Kidney epithelial cell (primary cell): ENCODE measurements around the gene PIN1. TPM values are rescaled to one million over a fixed set of nuclear protein-coding genes. Genes with fewer than 3 reads are reported as not detected.

ENCODE experiments used
- DNase-seq: peaks from one replicate; pipeline ENCODE4 v3.0.0-alpha.2; 2010; ENCODE audit warnings: low read depth
- H3K27me3 ChIP-seq: 2 replicates; pipeline ENCODE4 v1.6.0; 2011; ENCODE audit warnings: low read length; ENCODE audit not compliant: control insufficient read depth, insufficient read depth
- H3K36me3 ChIP-seq: 2 replicates; pipeline ENCODE4 v1.5.1; 2011; ENCODE audit warnings: low read length; ENCODE audit not compliant: control insufficient read depth, insufficient read depth
- H3K4me3 ChIP-seq: 2 replicates; pipeline ENCODE4 v1.5.1; 2011; ENCODE audit warnings: low read depth, mild to moderate bottlenecking, control low read depth, low read length
- total RNA-seq: library from RNA; depleted of rRNA; stranded (reverse); fragments of >200 nt; gene quantifications from 2 replicates; pipeline ENCODE4 v1.2.3, GENCODE V29; 2015
- TF ChIP-seq, protein P1 (sequence below): IDR thresholded peaks from 2 replicates; pipeline ENCODE4 v1.5.1; 2011; ENCODE audit warnings: mild to moderate bottlenecking, moderate library complexity, low read length, control low read depth, inconsistent platforms; ENCODE audit not compliant: insufficient read depth, poor library complexity, severe bottlenecking

The PIN1 gene
- total RNA-seq, 1 donor from 2014 or later, result 102 TPM

DNA sequence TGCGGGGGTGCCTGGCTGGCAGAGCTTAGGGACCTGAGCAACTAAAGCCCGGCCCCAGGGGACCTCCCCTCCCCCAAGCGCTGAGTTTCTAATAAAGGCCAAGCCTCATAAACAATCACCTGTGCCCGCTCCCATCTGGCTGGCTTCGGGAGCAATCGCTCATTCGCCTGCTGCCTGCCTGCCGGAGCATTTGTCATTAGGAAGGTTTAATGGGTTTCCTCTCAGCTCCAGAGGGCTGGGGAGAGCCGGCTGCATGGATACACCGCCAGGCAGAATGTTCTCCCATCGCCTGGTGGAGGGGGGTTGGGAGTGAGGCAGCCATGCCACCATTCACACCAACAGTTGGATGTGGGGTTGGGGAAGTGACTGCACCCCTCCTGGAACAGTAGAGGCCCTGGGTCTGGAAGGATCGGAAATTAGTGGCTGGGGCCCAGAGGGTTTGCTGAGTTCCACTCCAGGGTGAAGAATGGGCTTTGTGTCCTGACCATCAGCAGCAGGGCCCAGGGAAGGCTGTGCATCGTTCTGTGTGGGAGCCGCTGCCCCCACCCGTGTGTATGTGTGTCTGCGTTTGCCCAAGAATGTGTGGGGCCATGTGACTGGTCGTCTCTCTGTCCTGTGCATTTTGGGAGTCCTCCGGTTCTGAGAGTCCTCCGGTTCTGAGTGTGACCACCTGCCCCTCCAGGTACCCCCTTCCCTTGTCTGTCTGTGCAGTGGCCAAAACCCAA is 15.3 kb downstream of the PIN1 start:
- TF ChIP-seq, protein P1, sequence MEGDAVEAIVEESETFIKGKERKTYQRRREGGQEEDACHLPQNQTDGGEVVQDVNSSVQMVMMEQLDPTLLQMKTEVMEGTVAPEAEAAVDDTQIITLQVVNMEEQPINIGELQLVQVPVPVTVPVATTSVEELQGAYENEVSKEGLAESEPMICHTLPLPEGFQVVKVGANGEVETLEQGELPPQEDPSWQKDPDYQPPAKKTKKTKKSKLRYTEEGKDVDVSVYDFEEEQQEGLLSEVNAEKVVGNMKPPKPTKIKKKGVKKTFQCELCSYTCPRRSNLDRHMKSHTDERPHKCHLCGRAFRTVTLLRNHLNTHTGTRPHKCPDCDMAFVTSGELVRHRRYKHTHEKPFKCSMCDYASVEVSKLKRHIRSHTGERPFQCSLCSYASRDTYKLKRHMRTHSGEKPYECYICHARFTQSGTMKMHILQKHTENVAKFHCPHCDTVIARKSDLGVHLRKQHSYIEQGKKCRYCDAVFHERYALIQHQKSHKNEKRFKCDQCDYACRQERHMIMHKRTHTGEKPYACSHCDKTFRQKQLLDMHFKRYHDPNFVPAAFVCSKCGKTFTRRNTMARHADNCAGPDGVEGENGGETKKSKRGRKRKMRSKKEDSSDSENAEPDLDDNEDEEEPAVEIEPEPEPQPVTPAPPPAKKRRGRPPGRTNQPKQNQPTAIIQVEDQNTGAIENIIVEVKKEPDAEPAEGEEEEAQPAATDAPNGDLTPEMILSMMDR, result no peak
- Histone ChIP-seq H3K27me3 (no peaks in the 10 kb centered on the region), H3K36me3 (no peaks in the 10 kb centered on the region), H3K4me3 (no peak overlapping the region)
- DNase-seq, result no peak

DNA sequence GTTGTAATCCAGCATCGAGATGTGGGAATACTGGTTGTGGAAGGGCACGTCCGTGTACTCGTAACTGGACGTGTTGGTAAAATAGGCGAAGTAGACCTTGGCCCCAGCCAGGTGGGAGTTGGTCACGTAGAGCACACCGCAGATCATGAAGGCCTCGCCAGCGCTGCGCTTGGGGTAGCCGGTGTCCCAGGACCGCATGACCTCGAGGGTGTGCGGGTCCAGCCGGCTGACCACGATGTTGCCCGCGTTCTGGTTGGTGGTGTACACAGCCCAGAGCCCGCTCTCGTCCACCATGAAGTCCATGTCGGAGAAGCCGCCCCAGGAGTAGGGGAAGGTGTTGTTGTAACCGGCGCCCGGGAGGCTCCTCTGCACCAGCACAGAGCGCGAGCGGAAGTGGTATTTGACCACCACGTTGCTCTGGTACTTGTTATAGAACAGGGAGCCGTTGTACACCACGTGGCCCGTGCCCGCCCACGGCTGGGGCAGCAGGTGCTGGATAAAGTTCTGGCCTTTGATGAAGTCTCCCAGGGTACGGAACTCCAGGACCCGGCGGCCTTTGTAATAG is 19.2 kb downstream of the PIN1 start:
- DNase-seq, result no peak
- no peaks in the 10 kb centered on the region for H3K27me3 ChIP-seq
- TF ChIP-seq, protein P1, result no peak
- H3K36me3 ChIP-seq, result no peaks in the 10 kb centered on the region
- H3K4me3 ChIP-seq, result no peak overlapping the region

DNA sequence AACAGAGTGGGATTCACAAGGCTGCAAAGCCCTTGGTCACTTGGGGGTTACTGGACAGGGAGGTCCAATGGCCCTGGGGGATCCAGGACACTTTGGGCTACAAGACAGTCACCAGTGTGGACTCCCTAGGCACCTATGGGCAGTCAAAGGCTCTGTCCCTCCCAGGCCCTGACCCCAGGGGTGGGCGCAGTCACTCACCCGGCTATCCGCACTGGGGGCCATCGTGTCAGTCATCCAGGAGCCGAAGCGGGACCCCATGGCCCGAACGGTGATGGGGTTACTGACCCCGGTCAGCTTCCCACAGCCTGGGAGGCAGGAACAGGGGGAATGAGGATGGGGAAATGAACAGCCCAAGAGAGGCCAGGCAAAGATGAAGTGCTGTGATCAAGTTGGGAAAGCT is 21.5 kb downstream of the PIN1 start:
- H3K36me3 ChIP-seq, result no peaks in the 10 kb centered on the region
- H3K4me3 ChIP-seq, result no peak overlapping the region
- TF ChIP-seq, protein P1, result no peak
- no peak for DNase-seq
- H3K27me3 ChIP-seq, result no peaks in the 10 kb centered on the region

DNA sequence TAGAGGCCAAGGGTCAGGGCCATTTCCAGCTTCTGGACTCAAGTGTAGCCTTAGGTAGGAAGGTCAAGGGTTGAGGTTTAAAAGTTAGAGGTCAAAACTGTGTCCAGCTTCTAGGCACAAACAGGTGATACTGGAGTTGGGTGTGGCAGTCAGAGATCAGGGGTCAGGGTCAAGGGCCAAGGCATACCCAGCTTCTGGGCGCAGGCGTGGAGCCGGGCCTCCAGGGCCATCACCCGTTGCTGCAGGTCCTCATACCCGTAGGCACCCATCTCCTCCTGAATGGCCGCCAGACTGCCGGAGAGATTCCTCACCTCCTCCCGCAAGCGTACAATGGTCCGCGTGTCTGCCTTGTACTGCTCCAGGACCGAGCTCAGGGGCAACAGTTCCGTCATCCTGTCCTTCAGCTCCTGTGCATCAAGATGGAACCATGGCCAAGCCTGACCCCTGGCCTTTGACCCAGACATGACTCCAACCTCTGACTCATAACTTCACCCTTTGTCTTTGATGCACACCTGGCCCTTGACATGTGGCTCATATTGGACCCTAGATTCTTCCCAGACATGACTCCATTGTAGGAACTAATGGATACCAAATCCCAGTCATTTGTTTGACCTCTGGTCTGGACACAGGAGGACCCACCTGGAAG is 22.1 kb downstream of the PIN1 start:
- no peaks in the 10 kb centered on the region for H3K27me3 ChIP-seq
- TF ChIP-seq, protein P1, result no peak
- H3K36me3 ChIP-seq, result no peaks in the 10 kb centered on the region
- no peak overlapping the region for H3K4me3 ChIP-seq
- DNase-seq, result no peak

DNA sequence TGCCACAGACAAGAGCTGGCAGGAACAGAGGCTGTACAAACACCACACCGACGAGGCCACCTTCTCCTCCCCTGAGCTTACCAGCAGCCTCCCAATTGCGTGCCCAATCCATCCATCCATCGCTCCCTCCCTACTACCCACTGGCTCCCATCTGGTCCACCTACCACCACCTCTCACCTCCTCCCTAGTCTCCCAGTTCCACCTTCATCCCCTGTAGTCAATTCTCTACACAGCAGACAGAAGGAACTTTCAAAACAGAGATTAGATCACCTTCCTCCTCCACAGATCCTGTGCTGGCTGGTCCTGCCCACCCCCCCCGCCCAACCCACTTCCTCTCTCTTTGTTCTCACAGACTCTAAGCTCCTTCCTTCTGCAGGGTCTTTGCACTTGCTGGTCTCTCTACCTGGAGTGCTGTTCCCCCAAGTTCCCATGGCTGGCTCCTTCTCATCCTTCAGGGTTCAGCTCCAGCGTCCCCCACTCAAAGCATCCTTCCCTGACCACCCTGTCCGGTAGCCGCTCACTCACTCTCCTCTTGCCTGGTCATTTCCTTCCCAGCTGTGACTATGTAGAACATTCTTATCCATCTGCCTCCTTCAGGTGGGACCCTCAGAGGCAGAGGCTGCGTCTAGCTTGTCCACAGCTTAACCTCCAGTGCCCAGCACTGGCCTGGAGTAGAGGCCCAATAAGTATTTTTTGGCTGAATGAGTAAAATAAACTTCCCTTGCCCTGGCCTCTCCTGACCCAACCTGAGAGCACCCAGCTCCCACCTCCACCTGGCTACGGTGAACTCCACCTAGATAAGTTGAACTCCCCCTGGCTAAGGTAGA is 23.0 kb downstream of the PIN1 start:
- TF ChIP-seq, protein P1, result no peak
- Histone ChIP-seq H3K36me3 (no peaks in the 10 kb centered on the region), H3K27me3 (no peaks in the 10 kb centered on the region), H3K4me3 (no peak overlapping the region)
- DNase-seq, result no peak
